K562 (cell line): ENCODE results near the gene INCA1. TPM values are rescaled to one million over a fixed set of nuclear protein-coding genes. Genes with fewer than 3 reads are reported as not detected.

Experiments used
- ARID1B ChIP-seq: fragments of 450-650 bp; IDR thresholded peaks from 2 replicates; pipeline ENCODE4 v1.6.1; 2016; ENCODE audit warnings: antibody characterized with exemption, mild to moderate bottlenecking, inconsistent platforms
- ERF ChIP-seq: fragments of 450-650 bp; formaldehyde crosslinking; IDR thresholded peaks from 2 replicates; pipeline ENCODE4 v1.4.0; 2020; ENCODE audit warnings: mild to moderate bottlenecking, mixed read lengths
- HMG20B ChIP-seq: fragments of 250-450 bp; sonication (Bioruptor Pico); IDR thresholded peaks from 2 replicates; pipeline ENCODE4 v1.5.0; 2021; ENCODE audit warnings: mild to moderate bottlenecking
- HNRNPUL1 ChIP-seq: fragments of 200-400 bp; formaldehyde crosslinking; IDR thresholded peaks from 2 replicates; pipeline ENCODE4 v1.6.1; 2017; ENCODE audit warnings: low read length
- IRF1 ChIP-seq: sonication (generic); formaldehyde crosslinking; IDR thresholded peaks from 2 replicates; pipeline ENCODE4 v1.8.0; 2022; ENCODE audit warnings: missing genetic modification reagents, mild to moderate bottlenecking, borderline replicate concordance
- KLF16 ChIP-seq: IDR thresholded peaks from 2 replicates; pipeline ENCODE4 v1.6.1; 2016; ENCODE audit warnings: antibody characterized with exemption
- MAFK ChIP-seq: IDR thresholded peaks from 2 replicates; pipeline ENCODE4 v1.6.1; 2011; ENCODE audit warnings: low read length, improper control_type of control experiment
- NBN ChIP-seq: fragments of 450-650 bp; IDR thresholded peaks from 2 replicates; pipeline ENCODE4 v1.6.1; 2016; ENCODE audit warnings: low read depth, mild to moderate bottlenecking
- NCOA4 ChIP-seq: fragments of 450-650 bp; IDR thresholded peaks from 2 replicates; pipeline ENCODE4 v1.6.1; 2018; ENCODE audit warnings: mild to moderate bottlenecking; ENCODE audit not compliant: partially characterized antibody
- NFE2L1 ChIP-seq: fragments of 450-650 bp; IDR thresholded peaks from 2 replicates; pipeline ENCODE4 v1.6.1; 2016; ENCODE audit warnings: missing genetic modification characterization, low read depth, mild to moderate bottlenecking, missing compliant biosample characterization, moderate library complexity, borderline replicate concordance
- NFYB ChIP-seq: IDR thresholded peaks from 2 replicates; pipeline ENCODE4 v1.6.1; 2011; ENCODE audit warnings: mild to moderate bottlenecking, moderate library complexity; ENCODE audit not compliant: insufficient read length; ENCODE audit errors: extremely low read depth
- NR2F6 ChIP-seq: fragments of 450-650 bp; formaldehyde crosslinking; IDR thresholded peaks from 2 replicates; pipeline ENCODE4 v1.4.0; 2020; ENCODE audit warnings: mild to moderate bottlenecking
- RFX1 ChIP-seq: fragments of 450-650 bp; IDR thresholded peaks from 2 replicates; pipeline ENCODE4 v1.6.1; 2016; ENCODE audit warnings: mild to moderate bottlenecking, moderate library complexity
- SNAPC5 ChIP-seq: fragments of 250-450 bp; sonication (Bioruptor Pico); IDR thresholded peaks from 2 replicates; pipeline ENCODE4 v1.8.0; 2021; ENCODE audit warnings: moderate library complexity, mild to moderate bottlenecking, inconsistent platforms
- SP1 ChIP-seq: sonication (generic); formaldehyde crosslinking; IDR thresholded peaks from 2 replicates; pipeline ENCODE4 v1.8.1; 2022; ENCODE audit warnings: mild to moderate bottlenecking, missing genetic modification reagents
- TFE3 ChIP-seq: fragments of 450-650 bp; formaldehyde crosslinking; IDR thresholded peaks from 2 replicates; pipeline ENCODE4 v1.4.0; 2020; ENCODE audit warnings: mild to moderate bottlenecking, mixed read lengths
- ZBTB40 ChIP-seq, 2 experiments: fragments of 450-650 bp in 1 of 2; sonication (generic) in 1 of 2; formaldehyde crosslinking in 1 of 2; IDR thresholded peaks; 2 replicates each; pipeline versions ENCODE4 v1.7.1 to v1.9.0; 2016 to 2022; ENCODE audit warnings: inconsistent platforms in 1 of 2, mild to moderate bottlenecking in 1 of 2, missing genetic modification reagents in 1 of 2
- polyA plus RNA-seq, 8 experiments: library from polyadenylated mRNA; depleted of rRNA in 4 of 8; stranded (reverse) in 5 of 8; unstranded in 3 of 8; fragments of >200 nt; fragmentation: Nextera tagmentation in 2 of 8; fragmentation: Illumina TruSeq in 1 of 8; extraction: Ambion mirVana in 2 of 8; extraction: Trizol in 1 of 8; gene quantifications; 2 replicates each; pipeline versions ENCODE4 v1.2.1 to v1.2.3, GENCODE V29; 2011 to 2014; ENCODE audit warnings: inconsistent platforms in 1 of 8, missing spikeins in 1 of 8
- total RNA-seq, 7 experiments: library from RNA; depleted of rRNA in 6 of 7; stranded (reverse); fragments of >200 nt in 6 of 7; fragmentation: Illumina TruSeq in 2 of 7; extraction: Trizol in 2 of 7; gene quantifications; 2 replicates each; pipeline versions ENCODE4 v1.2.1 to v1.2.3, GENCODE V29; 2011 to 2021; ENCODE audit warnings: low replicate concordance in 1 of 7

INCA1 gene
- total and polyA plus RNA-seq, 9 of the 15 experiments (the other 6 are each of a cell fraction or from before 2014, with no cell fraction given), result 0.08 to 0.50 (median 0.13) TPM; not detected in 4

GRCh38 chr17:4945176-4945943, 52.0 kb downstream of the INCA1 start (continued):
- TF ChIP-seq NFYB (no peak), RFX1 (no peak; the same call in 1 of the 2 replicates), ERF (CRISPR knock-in tag) (no peak), KLF16 (no peak), SP1 (CRISPR knock-in tag) (no peak; the same call in 1 of the 2 replicates), TFE3 (CRISPR knock-in tag) (no peak), ARID1B (peak; percentile 63; the same call in 1 of the 2 replicates), ZBTB40 (IDR thresholded peaks at IDR 0.05) (no peak), ZBTB40 (CRISPR knock-in tag; IDR thresholded peaks at IDR 0.05) (no peak), IRF1 (CRISPR knock-in tag) (no peak), HNRNPUL1 (no peak), SNAPC5 (CRISPR knock-in tag) (no peak), MAFK (peak; percentile 23; the same call in 1 of the 2 replicates), NFE2L1 (tag) (no peak), NR2F6 (no peak), HMG20B (CRISPR knock-in tag) (no peak), NBN (no peak), NCOA4 (no peak)
